A549 (cell line): ENCODE measurements around the gene ACBD3. TPM values are rescaled to one million over a fixed set of nuclear protein-coding genes. Genes with fewer than 3 reads are reported as not detected.

Experiments used
- ATAC-seq, 2 experiments: fragments of 200-7000 bp in 1 of 2; fragments of >200 bp in 1 of 2; cut with Nextera tagmentation in 1 of 2; cut with Tn5 transposase in 1 of 2; 3 replicates each; pipeline versions ENCODE4 v1.8.0 to v1.9.1; 2018 to 2020; ENCODE audit warnings: mild to moderate bottlenecking in 1 of 2, moderate library complexity in 1 of 2
- CTCF ChIA-PET: fragments of 300-600 bp; sonication (Branson Sonifier 250); formaldehyde crosslinking; extraction: SDS; loops from one replicate; lab custom pipeline; 2021; ENCODE audit warnings: antibody characterized with exemption, inconsistent platforms; lab: Yijun Ruan, JAX
- POLR2A ChIA-PET: fragments of 350-600 bp; formaldehyde crosslinking; extraction: SDS; loops from one replicate; lab custom pipeline; 2021; ENCODE audit warnings: antibody characterized with exemption, inconsistent platforms; lab: Yijun Ruan, JAX
- DNase-seq, 2 experiments: peaks; one replicate each; pipeline versions ENCODE4 v3.0.0 to v3.0.0-alpha.2; 2011 to 2016; ENCODE audit warnings: low read depth in 1 of 2, low spot score in 1 of 2
- FAIRE-seq: peaks from 2 replicates; lab custom pipeline; 2011; peaks lifted over from hg19 to GRCh38; lab: Jason Lieb, UNC
- H3K27ac ChIP-seq, 2 experiments: fragments of >200 bp; sonication (Bioruptor Twin); formaldehyde crosslinking; 3 replicates each; pipeline ENCODE4 v1.5.1; 2016 to 2017
- H3K4me1 ChIP-seq: fragments of >200 bp; sonication (Bioruptor Twin); formaldehyde crosslinking; 3 replicates; pipeline ENCODE4 v1.6.1; 2016
- H3K4me2 ChIP-seq: fragments of >200 bp; sonication (Bioruptor Twin); formaldehyde crosslinking; 3 replicates; pipeline ENCODE4 v1.6.1; 2016
- H3K4me3 ChIP-seq: fragments of >200 bp; sonication (Bioruptor Twin); formaldehyde crosslinking; 3 replicates; pipeline ENCODE4 v1.5.1; 2016
- H3K9me3 ChIP-seq: fragments of >200 bp; sonication (Bioruptor Twin); formaldehyde crosslinking; 3 replicates; pipeline ENCODE4 v1.6.1; 2016
- BHLHE40 ChIP-seq: IDR thresholded peaks from 2 replicates; pipeline ENCODE4 v1.6.1; 2012; ENCODE audit warnings: low read depth, low read length, inconsistent platforms
- CBX8 ChIP-seq: fragments of 200-600 bp; sonication (generic); IDR thresholded peaks from 2 replicates; pipeline ENCODE4 v1.6.1; 2016
- EHMT2 ChIP-seq: fragments of 200-600 bp; sonication (generic); IDR thresholded peaks from 2 replicates; pipeline ENCODE4 v1.6.1; 2016; ENCODE audit warnings: antibody characterized with exemption, low read depth, mild to moderate bottlenecking, moderate library complexity
- EP300 ChIP-seq, 2 experiments: fragments of >200 bp; sonication (Bioruptor Twin); formaldehyde crosslinking; IDR thresholded peaks; 2 replicates in 1 of 2; 3 replicates in 1 of 2; pipeline ENCODE4 v1.6.1; 2016 to 2017
- KDM5A ChIP-seq: fragments of 200-600 bp; sonication (generic); IDR thresholded peaks from 2 replicates; pipeline ENCODE4 v1.6.1; 2016; ENCODE audit warnings: antibody characterized with exemption, mild to moderate bottlenecking
- PHF8 ChIP-seq: fragments of 200-600 bp; sonication (generic); IDR thresholded peaks from 2 replicates; pipeline ENCODE4 v1.6.1; 2016; ENCODE audit warnings: low read depth, mild to moderate bottlenecking, antibody characterized with exemption, moderate library complexity, borderline replicate concordance
- RARB ChIP-seq: fragments of 250-450 bp; sonication (Bioruptor Pico); IDR thresholded peaks from 2 replicates; pipeline ENCODE4 v1.8.0; 2021; ENCODE audit warnings: mild to moderate bottlenecking, moderate library complexity
- SREBF2 ChIP-seq: fragments of 450-650 bp; IDR thresholded peaks from 2 replicates; pipeline ENCODE4 v1.6.1; 2014; ENCODE audit warnings: mild to moderate bottlenecking, moderate library complexity
- TFCP2L1 ChIP-seq: fragments of 250-450 bp; sonication (Bioruptor Pico); IDR thresholded peaks from 2 replicates; pipeline ENCODE4 v1.5.0; 2021; ENCODE audit warnings: mild to moderate bottlenecking
- ZNF302 ChIP-seq: fragments of 250-450 bp; sonication (Bioruptor Pico); IDR thresholded peaks from 2 replicates; pipeline ENCODE4 v1.9.0; 2021; ENCODE audit warnings: inconsistent platforms, mild to moderate bottlenecking, moderate library complexity
- WGBS: methylation state at CpG from one replicate; pipeline ENCODE4 v1.1.6; 2017; ENCODE audit errors: missing lambda C conversion rate; 5-methylcytosine and 5-hydroxymethylcytosine counted together
- polyA plus RNA-seq, 4 experiments: library from polyadenylated mRNA; depleted of rRNA in 3 of 4; stranded (reverse); fragments of >200 nt; fragmentation: RNase III in 1 of 4; extraction: RNeasy Plus Mini Kit Qiagen cat#74134 plus additional on column Dnase treatment in 1 of 4; gene quantifications; 2 replicates in 3 of 4; 3 replicates in 1 of 4; pipeline ENCODE4 v1.2.3, GENCODE V29; 2011 to 2017
- TF ChIP-seq, protein P1 (sequence below): fragments of >200 bp; sonication (Bioruptor Twin); formaldehyde crosslinking; IDR thresholded peaks from 3 replicates; pipeline ENCODE4 v1.5.1; 2016
- TF ChIP-seq, protein P2 (sequence below): IDR thresholded peaks from 2 replicates; pipeline ENCODE4 v1.6.1; 2012; ENCODE audit warnings: low read depth, borderline replicate concordance
- TF ChIP-seq, protein P3 (sequence below): fragments of 450-650 bp; IDR thresholded peaks from 2 replicates; pipeline ENCODE4 v1.6.1; 2014; ENCODE audit warnings: antibody characterized with exemption
- TF ChIP-seq, protein P4 (sequence below): fragments of 200-600 bp; sonication (generic); IDR thresholded peaks from 2 replicates; pipeline ENCODE4 v1.6.1; 2016; ENCODE audit warnings: antibody characterized with exemption, mild to moderate bottlenecking, moderate library complexity
- TF ChIP-seq, protein P5 (sequence below): fragments of >200 bp; sonication (Bioruptor Twin); formaldehyde crosslinking; IDR thresholded peaks from 3 replicates; pipeline ENCODE4 v1.6.1; 2016
- TF ChIP-seq, protein P6 (sequence below): fragments of 250-450 bp; sonication (Bioruptor Pico); IDR thresholded peaks from 2 replicates; pipeline ENCODE4 v1.5.0; 2021; ENCODE audit warnings: mild to moderate bottlenecking, moderate library complexity, borderline replicate concordance

Gene ACBD3
- polyA plus RNA-seq, 2 of the 4 experiments (the other 2 are of a cell fraction) = 29.8 to 52.9 TPM

DNA sequence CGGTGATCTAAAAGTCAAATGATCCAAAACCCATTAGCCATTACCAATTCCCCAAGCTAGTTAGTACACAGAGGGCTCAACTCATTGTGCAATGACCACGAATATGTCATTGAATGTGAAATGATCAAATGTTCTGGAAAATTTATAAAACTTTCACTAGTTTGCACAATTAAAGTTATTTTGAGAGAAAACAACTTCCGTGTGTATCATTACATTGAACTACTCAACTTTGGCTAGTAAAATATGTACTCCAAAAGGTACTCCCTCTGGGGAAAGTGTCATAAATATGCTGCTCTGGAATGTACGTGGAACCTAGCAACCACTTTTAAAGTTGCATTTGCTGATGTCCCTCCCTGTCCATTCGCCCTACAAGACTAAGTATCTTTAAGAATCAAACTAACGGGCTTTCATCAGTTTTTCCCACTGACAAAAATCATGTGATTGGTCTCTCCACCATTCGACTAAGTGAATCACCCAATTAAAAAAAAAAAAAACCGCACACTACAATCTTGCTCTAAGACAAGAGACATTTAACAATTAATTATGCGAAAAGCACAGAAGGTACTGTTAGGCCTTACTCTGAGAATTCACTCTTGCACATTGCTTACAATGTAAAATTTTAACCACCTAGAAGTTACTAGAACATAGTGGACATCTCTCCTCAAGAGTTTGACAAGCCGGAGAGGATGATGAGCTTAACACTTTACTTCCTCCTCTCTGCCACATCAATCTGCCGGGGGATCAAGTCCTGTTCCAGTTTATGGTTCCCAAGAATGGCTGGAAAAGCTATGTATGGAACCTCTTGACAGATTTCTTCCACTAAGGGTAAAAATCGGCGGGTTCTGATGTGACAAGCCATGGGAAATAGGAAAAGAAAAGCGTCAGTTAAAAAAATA is 1.2 kb downstream of the ACBD3 start:
- TF ChIP-seq, protein P1, sequence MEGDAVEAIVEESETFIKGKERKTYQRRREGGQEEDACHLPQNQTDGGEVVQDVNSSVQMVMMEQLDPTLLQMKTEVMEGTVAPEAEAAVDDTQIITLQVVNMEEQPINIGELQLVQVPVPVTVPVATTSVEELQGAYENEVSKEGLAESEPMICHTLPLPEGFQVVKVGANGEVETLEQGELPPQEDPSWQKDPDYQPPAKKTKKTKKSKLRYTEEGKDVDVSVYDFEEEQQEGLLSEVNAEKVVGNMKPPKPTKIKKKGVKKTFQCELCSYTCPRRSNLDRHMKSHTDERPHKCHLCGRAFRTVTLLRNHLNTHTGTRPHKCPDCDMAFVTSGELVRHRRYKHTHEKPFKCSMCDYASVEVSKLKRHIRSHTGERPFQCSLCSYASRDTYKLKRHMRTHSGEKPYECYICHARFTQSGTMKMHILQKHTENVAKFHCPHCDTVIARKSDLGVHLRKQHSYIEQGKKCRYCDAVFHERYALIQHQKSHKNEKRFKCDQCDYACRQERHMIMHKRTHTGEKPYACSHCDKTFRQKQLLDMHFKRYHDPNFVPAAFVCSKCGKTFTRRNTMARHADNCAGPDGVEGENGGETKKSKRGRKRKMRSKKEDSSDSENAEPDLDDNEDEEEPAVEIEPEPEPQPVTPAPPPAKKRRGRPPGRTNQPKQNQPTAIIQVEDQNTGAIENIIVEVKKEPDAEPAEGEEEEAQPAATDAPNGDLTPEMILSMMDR = no peak
- TF ChIP-seq, protein P2, sequence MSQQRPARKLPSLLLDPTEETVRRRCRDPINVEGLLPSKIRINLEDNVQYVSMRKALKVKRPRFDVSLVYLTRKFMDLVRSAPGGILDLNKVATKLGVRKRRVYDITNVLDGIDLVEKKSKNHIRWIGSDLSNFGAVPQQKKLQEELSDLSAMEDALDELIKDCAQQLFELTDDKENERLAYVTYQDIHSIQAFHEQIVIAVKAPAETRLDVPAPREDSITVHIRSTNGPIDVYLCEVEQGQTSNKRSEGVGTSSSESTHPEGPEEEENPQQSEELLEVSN = no peak
- TF ChIP-seq, protein P3, sequence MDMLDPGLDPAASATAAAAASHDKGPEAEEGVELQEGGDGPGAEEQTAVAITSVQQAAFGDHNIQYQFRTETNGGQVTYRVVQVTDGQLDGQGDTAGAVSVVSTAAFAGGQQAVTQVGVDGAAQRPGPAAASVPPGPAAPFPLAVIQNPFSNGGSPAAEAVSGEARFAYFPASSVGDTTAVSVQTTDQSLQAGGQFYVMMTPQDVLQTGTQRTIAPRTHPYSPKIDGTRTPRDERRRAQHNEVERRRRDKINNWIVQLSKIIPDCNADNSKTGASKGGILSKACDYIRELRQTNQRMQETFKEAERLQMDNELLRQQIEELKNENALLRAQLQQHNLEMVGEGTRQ = no peak
- TF ChIP-seq SREBF2 = no peak
- no peak for TF ChIP-seq BHLHE40
- no peak for TF ChIP-seq ZNF302 (CRISPR knock-in tag)
- TF ChIP-seq EHMT2 = no peak
- TF ChIP-seq PHF8 = no peak
- no peak for TF ChIP-seq CBX8
- TF ChIP-seq EP300 (IDR thresholded peaks at IDR 0.05) = no peak
- TF ChIP-seq, protein P4, sequence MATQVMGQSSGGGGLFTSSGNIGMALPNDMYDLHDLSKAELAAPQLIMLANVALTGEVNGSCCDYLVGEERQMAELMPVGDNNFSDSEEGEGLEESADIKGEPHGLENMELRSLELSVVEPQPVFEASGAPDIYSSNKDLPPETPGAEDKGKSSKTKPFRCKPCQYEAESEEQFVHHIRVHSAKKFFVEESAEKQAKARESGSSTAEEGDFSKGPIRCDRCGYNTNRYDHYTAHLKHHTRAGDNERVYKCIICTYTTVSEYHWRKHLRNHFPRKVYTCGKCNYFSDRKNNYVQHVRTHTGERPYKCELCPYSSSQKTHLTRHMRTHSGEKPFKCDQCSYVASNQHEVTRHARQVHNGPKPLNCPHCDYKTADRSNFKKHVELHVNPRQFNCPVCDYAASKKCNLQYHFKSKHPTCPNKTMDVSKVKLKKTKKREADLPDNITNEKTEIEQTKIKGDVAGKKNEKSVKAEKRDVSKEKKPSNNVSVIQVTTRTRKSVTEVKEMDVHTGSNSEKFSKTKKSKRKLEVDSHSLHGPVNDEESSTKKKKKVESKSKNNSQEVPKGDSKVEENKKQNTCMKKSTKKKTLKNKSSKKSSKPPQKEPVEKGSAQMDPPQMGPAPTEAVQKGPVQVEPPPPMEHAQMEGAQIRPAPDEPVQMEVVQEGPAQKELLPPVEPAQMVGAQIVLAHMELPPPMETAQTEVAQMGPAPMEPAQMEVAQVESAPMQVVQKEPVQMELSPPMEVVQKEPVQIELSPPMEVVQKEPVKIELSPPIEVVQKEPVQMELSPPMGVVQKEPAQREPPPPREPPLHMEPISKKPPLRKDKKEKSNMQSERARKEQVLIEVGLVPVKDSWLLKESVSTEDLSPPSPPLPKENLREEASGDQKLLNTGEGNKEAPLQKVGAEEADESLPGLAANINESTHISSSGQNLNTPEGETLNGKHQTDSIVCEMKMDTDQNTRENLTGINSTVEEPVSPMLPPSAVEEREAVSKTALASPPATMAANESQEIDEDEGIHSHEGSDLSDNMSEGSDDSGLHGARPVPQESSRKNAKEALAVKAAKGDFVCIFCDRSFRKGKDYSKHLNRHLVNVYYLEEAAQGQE = no peak
- no peak for TF ChIP-seq TFCP2L1
- TF ChIP-seq, protein P5, sequence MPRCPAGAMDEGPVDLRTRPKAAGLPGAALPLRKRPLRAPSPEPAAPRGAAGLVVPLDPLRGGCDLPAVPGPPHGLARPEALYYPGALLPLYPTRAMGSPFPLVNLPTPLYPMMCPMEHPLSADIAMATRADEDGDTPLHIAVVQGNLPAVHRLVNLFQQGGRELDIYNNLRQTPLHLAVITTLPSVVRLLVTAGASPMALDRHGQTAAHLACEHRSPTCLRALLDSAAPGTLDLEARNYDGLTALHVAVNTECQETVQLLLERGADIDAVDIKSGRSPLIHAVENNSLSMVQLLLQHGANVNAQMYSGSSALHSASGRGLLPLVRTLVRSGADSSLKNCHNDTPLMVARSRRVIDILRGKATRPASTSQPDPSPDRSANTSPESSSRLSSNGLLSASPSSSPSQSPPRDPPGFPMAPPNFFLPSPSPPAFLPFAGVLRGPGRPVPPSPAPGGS = no peak
- TF ChIP-seq, protein P6, sequence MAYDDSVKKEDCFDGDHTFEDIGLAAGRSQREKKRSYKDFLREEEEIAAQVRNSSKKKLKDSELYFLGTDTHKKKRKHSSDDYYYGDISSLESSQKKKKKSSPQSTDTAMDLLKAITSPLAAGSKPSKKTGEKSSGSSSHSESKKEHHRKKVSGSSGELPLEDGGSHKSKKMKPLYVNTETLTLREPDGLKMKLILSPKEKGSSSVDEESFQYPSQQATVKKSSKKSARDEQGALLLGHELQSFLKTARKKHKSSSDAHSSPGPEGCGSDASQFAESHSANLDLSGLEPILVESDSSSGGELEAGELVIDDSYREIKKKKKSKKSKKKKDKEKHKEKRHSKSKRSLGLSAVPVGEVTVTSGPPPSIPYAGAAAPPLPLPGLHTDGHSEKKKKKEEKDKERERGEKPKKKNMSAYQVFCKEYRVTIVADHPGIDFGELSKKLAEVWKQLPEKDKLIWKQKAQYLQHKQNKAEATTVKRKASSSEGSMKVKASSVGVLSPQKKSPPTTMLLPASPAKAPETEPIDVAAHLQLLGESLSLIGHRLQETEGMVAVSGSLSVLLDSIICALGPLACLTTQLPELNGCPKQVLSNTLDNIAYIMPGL = no peak
- no peak for TF ChIP-seq KDM5A
- TF ChIP-seq RARB = no peak
- peak overlapping the region; percentile 73 for H3K4me3 ChIP-seq
- DNase-seq = no peak
- ChIA-PET POLR2A (no interaction called here), CTCF (interaction anchor here (0.9 to 8.8 kb wide), 7 partner anchors 12 to 60 kb away, joined by 3 to 122 read pairs (median 4); no protein-coding TSS in a partner anchor)
- no peak for FAIRE-seq
- H3K27ac ChIP-seq = peak overlapping the region; percentile 85 to 97
- peaks cover 38% of the 10 kb centered on the region for H3K4me1 ChIP-seq
- peak overlapping the region; percentile 82 for H3K4me2 ChIP-seq
- WGBS = 35% methylated on average over 14 of the region's 14 CpGs
- ATAC-seq = no peak
- no peaks in the 10 kb centered on the region for H3K9me3 ChIP-seq
